ENCODE measurements around the gene KCNRG. TPM values are rescaled to one million over a fixed set of nuclear protein-coding genes. Genes with fewer than 3 reads are reported as not detected.

The KCNRG gene
- total RNA-seq, 3 donors from 2014 or later = 1.6 to 2.6 (median 1.8) TPM

GRCh38 chr13:49993666-49994065 lies 21.6 kb upstream of the KCNRG start:
- DNase-seq (ENCODE audit: low spot score in 2 of 2) = no peak
- H3K4me3 ChIP-seq = no peak overlapping the region
- TF ChIP-seq POLR2AphosphoS5 (IDR thresholded peaks at IDR 0.05) (no peak), POLR2A (IDR thresholded peaks at IDR 0.05) (no peak), CTCF (IDR thresholded peaks at IDR 0.05) (no peak)
- no peaks in the 10 kb centered on the region for H3K27me3 ChIP-seq
- H3K27ac ChIP-seq = no peak overlapping the region
- no peaks in the 10 kb centered on the region for H3K4me1 ChIP-seq
- no peaks in the 10 kb centered on the region for H3K36me3 ChIP-seq
- no peaks in the 10 kb centered on the region for H3K9me3 ChIP-seq
- intact Hi-C loops (cut with DNase I; ENCODE audit: low total_unique reads) = loop anchor here (2.0 to 10.0 kb wide), 2 partner anchors 47 to 131 kb away; no protein-coding TSS in a partner anchor

GRCh38 chr13:49995625-49996101 lies 19.6 kb upstream of the KCNRG start:
- no peaks in the 10 kb centered on the region for H3K9me3 ChIP-seq
- H3K4me1 ChIP-seq = no peaks in the 10 kb centered on the region
- H3K36me3 ChIP-seq = no peaks in the 10 kb centered on the region
- intact Hi-C loops (cut with DNase I; ENCODE audit: low total_unique reads) = loop anchor here (2.0 to 10.0 kb wide), 2 partner anchors 45 to 129 kb away; no protein-coding TSS in a partner anchor
- TF ChIP-seq POLR2A (IDR thresholded peaks at IDR 0.05) = no peak
- no peak for TF ChIP-seq CTCF (IDR thresholded peaks at IDR 0.05)
- no peaks in the 10 kb centered on the region for H3K27me3 ChIP-seq
- H3K4me3 ChIP-seq = peak overlapping the region; percentile 84 to 89 (median 84)
- DNase-seq (ENCODE audit: low spot score in 2 of 2) = no peak
- peak overlapping the region; percentile 98 to 99 for H3K27ac ChIP-seq

GRCh38 chr13:49996161-49996915 lies 18.9 kb upstream of the KCNRG start:
- H3K27ac ChIP-seq = peak overlapping the region; percentile 98 to 99
- no peaks in the 10 kb centered on the region for H3K36me3 ChIP-seq
- peaks cover 0 to 3% of the 10 kb centered on the region in 2 donors for H3K4me1 ChIP-seq
- no peaks in the 10 kb centered on the region for H3K27me3 ChIP-seq
- no peak for TF ChIP-seq CTCF (IDR thresholded peaks at IDR 0.05)
- TF ChIP-seq POLR2AphosphoS5 (IDR thresholded peaks at IDR 0.05) = peak; percentile 37 to 63 (median 51)
- TF ChIP-seq POLR2A (IDR thresholded peaks at IDR 0.05) = peak; percentile 50
- DNase-seq (ENCODE audit: low spot score in 2 of 2) = peak; percentile 86 to 90
- intact Hi-C loops (cut with DNase I; ENCODE audit: low total_unique reads) = loop anchor here (10.0 kb wide), 1 partner anchor 128 kb away; no protein-coding TSS in a partner anchor
- H3K4me3 ChIP-seq = peak overlapping the region; percentile 84 to 89 (median 84)
- no peaks in the 10 kb centered on the region for H3K9me3 ChIP-seq

- Histone ChIP-seq H3K27ac (peak within 1 kb of the TSS; percentile 98 to 99), H3K4me1 (peaks cover 0 to 3% of the 10 kb centered on the region in 2 donors), H3K9me3 (no peaks in the 10 kb centered on the region), H3K36me3 (no peaks in the 10 kb centered on the region), H3K4me3 (peak within 1 kb of the TSS; percentile 84 to 89 (median 84)), H3K27me3 (no peaks in the 10 kb centered on the region)
- intact Hi-C loops (cut with DNase I; ENCODE audit: low total_unique reads) = loop anchor here (10.0 kb wide), 1 partner anchor 128 kb away; no protein-coding TSS in a partner anchor
- DNase-seq (ENCODE audit: low spot score in 2 of 2) = peak; percentile 82 to 87
- peak; percentile 42 for TF ChIP-seq POLR2A (IDR thresholded peaks at IDR 0.05)
- peak; percentile 60 to 85 (median 61) for TF ChIP-seq POLR2AphosphoS5 (IDR thresholded peaks at IDR 0.05)
- peak; percentile 64 to 66 (median 65) for TF ChIP-seq CTCF (IDR thresholded peaks at IDR 0.05)
Measured at GRCh38 chr13:49996951-49997895, 18.0 kb upstream of the KCNRG start, which contains the start of gene TRIM13. TSS of gene TRIM13 (plus strand) at chr13:49997042. CDS start at chr13:50011941, 14,899 bp downstream.

All from breast epithelium (tissue), 4 donors.